Umbilical cord (tissue), 2 donors: ENCODE measurements around the gene KCMF1. TPM values are rescaled to one million over a fixed set of nuclear protein-coding genes. Genes with fewer than 3 reads are reported as not detected.

Source experiments
- DNase-seq: peaks from one replicate; pipeline ENCODE4 v3.0.0-alpha.2; 2015; ENCODE audit warnings: low spot score
- total RNA-seq: library from RNA; depleted of rRNA; stranded (reverse); fragments of >200 nt; gene quantifications from one replicate; pipeline ENCODE4 v1.2.3, GENCODE V29; 2014; ENCODE audit warnings: low replicate concordance; ENCODE audit not compliant: insufficient read depth

KCMF1 gene
- total RNA-seq, 1 donor from 2014 or later, result 15.9 TPM

- no peak for DNase-seq
These were observed 107.6 kb downstream of the KCMF1 start for GRCh38 chr2:85078536-85078935.

- no peak for DNase-seq
These were observed 112.1 kb downstream of the KCMF1 start for GRCh38 chr2:85083092-85083491.

- DNase-seq, result no peak
These were observed 114.6 kb downstream of the KCMF1 start for GRCh38 chr2:85085563-85085962.

- DNase-seq, result no peak
These were observed 116.6 kb downstream of the KCMF1 start for GRCh38 chr2:85087541-85087940.

- no peak for DNase-seq
These were observed 118.0 kb downstream of the KCMF1 start for GRCh38 chr2:85088921-85089320.

- no peak for DNase-seq
These were observed 118.6 kb downstream of the KCMF1 start for GRCh38 chr2:85089585-85089984.

GRCh38 chr2:85091838-85092237 is 120.9 kb downstream of the KCMF1 start:
- DNase-seq, result no peak

- no peak for DNase-seq
These were observed 124.1 kb downstream of the KCMF1 start for GRCh38 chr2:85095094-85095493.

GRCh38 chr2:85096616-85097015 is 125.7 kb downstream of the KCMF1 start:
- no peak for DNase-seq

GRCh38 chr2:85104228-85104627 is 133.3 kb downstream of the KCMF1 start:
- DNase-seq, result no peak

- DNase-seq, result peak; percentile 72
These were observed 135.7 kb downstream of the KCMF1 start for GRCh38 chr2:85106489-85107180.

Other genes starting within 250 kb of the KCMF1 start
- gene TRABD2A, start 90.1 kb upstream of the KCMF1 start, total RNA-seq, result 4.8 TPM
- 3,566 TPM for gene TMSB10, start 65.5 kb upstream of the KCMF1 start, total RNA-seq
- 4.3 TPM for gene TCF7L1, start 162.2 kb downstream of the KCMF1 start, total RNA-seq